HFFc6 (cell line): ENCODE data around the gene TMEM86B. TPM values are rescaled to one million over a fixed set of nuclear protein-coding genes. Genes with fewer than 3 reads are reported as not detected.

Experiments used
- DNase-seq: peaks from one replicate; pipeline ENCODE4 v3.0.0-alpha.2; 2018
- H3K27ac Mint-ChIP-seq: 2 replicates; pipeline ENCODE4 v1.8.0; 2020; ENCODE audit warnings: mild to moderate bottlenecking, mixed read lengths
- H3K27me3 Mint-ChIP-seq: 2 replicates; pipeline ENCODE4 v1.8.0; 2021; ENCODE audit warnings: mild to moderate bottlenecking, moderate library complexity, mixed read lengths; ENCODE audit not compliant: insufficient read depth
- H3K36me3 Mint-ChIP-seq: 2 replicates; pipeline ENCODE4 v1.8.0; 2021; ENCODE audit warnings: low read depth, mixed read lengths
- H3K4me1 Mint-ChIP-seq: 2 replicates; pipeline ENCODE4 v1.8.0; 2020; ENCODE audit warnings: low read depth, mixed read lengths
- H3K4me3 Mint-ChIP-seq: 2 replicates; pipeline ENCODE4 v1.8.0; 2020; ENCODE audit warnings: mild to moderate bottlenecking, moderate library complexity, mixed read lengths
- H3K9me3 Mint-ChIP-seq: 2 replicates; pipeline ENCODE4 v1.8.0; 2020; ENCODE audit warnings: mild to moderate bottlenecking, mixed read lengths
- microRNA-seq: library from miRNA; unstranded; fragments of <30 nt; microRNA quantifications from one replicate; pipeline ENCODE4, GENCODE V29; 2019
- total RNA-seq, 6 experiments: library from RNA; stranded (reverse); fragmentation: NEBNext Ultra II Directional; extraction: Animal tissue kit (Norgen Biotek cat#: 25700); gene quantifications; 2 replicates in 1 of 6; 3 replicates in 5 of 6; pipeline ENCODE4 v1.2.3, GENCODE V29; 2021
- TF ChIP-seq, protein P1 (sequence below): fragments of 200-600 bp; sonication (generic); IDR thresholded peaks from 2 replicates; pipeline ENCODE4 v1.5.0; 2021; ENCODE audit warnings: antibody characterized with exemption, mild to moderate bottlenecking

Gene TMEM86B
- total RNA-seq, 6 experiments from 2014 or later: 1.8 to 2.7 (median 2.0) TPM

DNA sequence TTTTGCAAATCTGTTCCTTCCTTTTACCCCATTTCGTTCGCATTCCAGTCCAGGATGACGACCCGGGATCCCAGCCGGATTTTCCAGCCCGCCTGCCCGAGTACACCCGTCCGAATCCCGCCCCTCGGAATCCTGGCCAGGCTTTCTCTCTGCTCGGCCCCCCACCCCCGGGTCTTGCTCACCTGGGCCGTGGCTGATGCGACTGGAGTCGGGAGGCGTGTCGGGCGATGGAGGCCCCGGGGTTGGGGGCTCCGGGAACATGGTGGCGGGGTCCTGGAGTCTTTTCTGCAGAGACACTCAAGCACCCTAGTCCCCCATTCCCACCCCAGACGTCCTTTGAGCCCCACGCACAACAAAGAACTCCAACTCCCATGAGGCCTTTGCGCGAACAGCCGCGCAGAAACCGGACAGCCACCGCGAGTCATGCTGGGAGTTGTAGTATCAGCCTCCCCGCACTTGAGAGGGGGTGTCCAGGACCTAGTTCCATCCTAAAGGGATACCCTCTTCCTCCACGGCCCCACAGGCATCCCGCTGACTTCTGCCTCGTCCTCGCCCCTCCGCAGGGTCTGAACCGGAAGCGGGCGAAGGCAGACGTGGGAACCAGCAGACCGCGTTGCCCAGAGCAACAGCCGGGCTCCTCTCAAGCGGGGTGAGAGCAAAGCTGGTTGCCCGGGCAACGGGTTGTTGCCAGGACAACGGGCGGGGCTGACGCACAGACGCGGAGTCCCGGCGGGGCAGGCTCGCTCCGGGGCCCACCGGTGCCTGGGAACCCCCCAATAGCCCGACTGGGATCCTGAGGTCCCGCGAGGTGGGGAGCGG lies 49.6 kb downstream of the TMEM86B start:
- Mint-ChIP-seq H3K4me3 (peak overlapping the region; percentile 83), H3K36me3 (peaks cover 4% of the 10 kb centered on the region; the same call in 1 of the 2 replicates), H3K9me3 (no peaks in the 10 kb centered on the region), H3K27ac (peak overlapping the region; percentile 94), H3K4me1 (peaks cover 32% of the 10 kb centered on the region), H3K27me3 (peaks cover 13% of the 10 kb centered on the region)
- DNase-seq: peak; percentile 86
- TF ChIP-seq, protein P1, sequence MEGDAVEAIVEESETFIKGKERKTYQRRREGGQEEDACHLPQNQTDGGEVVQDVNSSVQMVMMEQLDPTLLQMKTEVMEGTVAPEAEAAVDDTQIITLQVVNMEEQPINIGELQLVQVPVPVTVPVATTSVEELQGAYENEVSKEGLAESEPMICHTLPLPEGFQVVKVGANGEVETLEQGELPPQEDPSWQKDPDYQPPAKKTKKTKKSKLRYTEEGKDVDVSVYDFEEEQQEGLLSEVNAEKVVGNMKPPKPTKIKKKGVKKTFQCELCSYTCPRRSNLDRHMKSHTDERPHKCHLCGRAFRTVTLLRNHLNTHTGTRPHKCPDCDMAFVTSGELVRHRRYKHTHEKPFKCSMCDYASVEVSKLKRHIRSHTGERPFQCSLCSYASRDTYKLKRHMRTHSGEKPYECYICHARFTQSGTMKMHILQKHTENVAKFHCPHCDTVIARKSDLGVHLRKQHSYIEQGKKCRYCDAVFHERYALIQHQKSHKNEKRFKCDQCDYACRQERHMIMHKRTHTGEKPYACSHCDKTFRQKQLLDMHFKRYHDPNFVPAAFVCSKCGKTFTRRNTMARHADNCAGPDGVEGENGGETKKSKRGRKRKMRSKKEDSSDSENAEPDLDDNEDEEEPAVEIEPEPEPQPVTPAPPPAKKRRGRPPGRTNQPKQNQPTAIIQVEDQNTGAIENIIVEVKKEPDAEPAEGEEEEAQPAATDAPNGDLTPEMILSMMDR: no peak

Small RNAs within 50 kb of the gene (microRNA-seq; reads per million reads assigned to microRNA genes)
- gene MIR6802 (not detected), gene MIR6803 (10.8 reads per million, percentile 12 among the genes with 10 or more reads in this experiment), gene MIR6804 (9.3 reads per million, percentile 7 among the genes with 10 or more reads in this experiment)

Other genes starting within 250 kb of the TMEM86B start
- not detected for gene GP6, start 190.5 kb downstream of the TMEM86B start, total RNA-seq
- gene RDH13, start 165.6 kb downstream of the TMEM86B start, total RNA-seq: 1 to 10 TPM; 2.4 to 3.3 (median 2.8) TPM
- under 1 TPM in 5 of 6 experiments, not detected in 1; 0.55 to 0.94 (median 0.64) TPM for gene EPS8L1, start 152.9 kb downstream of the TMEM86B start, total RNA-seq
- gene PPP1R12C, start 111.1 kb downstream of the TMEM86B start, total RNA-seq: 10 to 100 TPM; 82.7 to 96.0 (median 91.9) TPM
- 1 to 10 TPM; 4.1 to 8.8 (median 7.3) TPM for gene TNNT1, start 79.6 kb downstream of the TMEM86B start, total RNA-seq
- not detected for gene TNNI3, start 71.0 kb downstream of the TMEM86B start, total RNA-seq
- 1 to 10 TPM in 1 of 6 experiments, under 1 TPM in 5; 0.20 to 1.1 (median 0.72) TPM for gene DNAAF3, start 62.1 kb downstream of the TMEM86B start, total RNA-seq
- gene SYT5, start 48.5 kb downstream of the TMEM86B start, total RNA-seq: 1 to 10 TPM in 1 of 6 experiments, under 1 TPM in 2, not detected in 3; 0.09 to 1.2 (median 0.38) TPM
- gene PTPRH, start 19.3 kb downstream of the TMEM86B start, total RNA-seq: 1 to 10 TPM in 1 of 6 experiments, under 1 TPM in 5; 0.45 to 1.0 (median 0.59) TPM
- gene PPP6R1, start 30.3 kb upstream of the TMEM86B start, total RNA-seq: 10 to 100 TPM; 85.8 to 93.7 (median 88.9) TPM
- 10 to 100 TPM; 37.5 to 43.1 (median 42.5) TPM for gene HSPBP1, start 51.3 kb upstream of the TMEM86B start, total RNA-seq
- 10 to 100 TPM; 10.9 to 12.0 (median 11.3) TPM for gene BRSK1, start 55.2 kb upstream of the TMEM86B start, total RNA-seq
- gene TMEM150B, start 96.6 kb upstream of the TMEM86B start, total RNA-seq: not detected
- 1 to 10 TPM; 3.8 to 6.2 (median 4.4) TPM for gene KMT5C, start 111.1 kb upstream of the TMEM86B start, total RNA-seq
- gene COX6B2, start 126.0 kb upstream of the TMEM86B start, total RNA-seq: not detected
- under 1 TPM in 1 of 6 experiments, not detected in 5; 0.05 TPM for gene GARIN5B, start 134.5 kb upstream of the TMEM86B start, total RNA-seq
- gene IL11, start 141.7 kb upstream of the TMEM86B start, total RNA-seq: 10 to 100 TPM; 22.2 to 43.4 (median 36.1) TPM
- gene TMEM190, start 148.1 kb upstream of the TMEM86B start, total RNA-seq: 1 to 10 TPM in 1 of 6 experiments, under 1 TPM in 2, not detected in 3; 0.33 to 1.1 (median 0.61) TPM
- gene TMEM238, start 155.5 kb upstream of the TMEM86B start, total RNA-seq: 1 to 10 TPM in 2 of 6 experiments, under 1 TPM in 4; 0.26 to 2.4 (median 0.64) TPM
- gene RPL28, start 157.2 kb upstream of the TMEM86B start, total RNA-seq: 1,000 to 10,000 TPM; 2,082 to 2,537 (median 2,362) TPM
- 100 to 1,000 TPM; 181 to 356 (median 309) TPM for gene UBE2S, start 179.0 kb upstream of the TMEM86B start, total RNA-seq
- not detected for gene SHISA7, start 214.5 kb upstream of the TMEM86B start, total RNA-seq
- gene ISOC2, start 232.9 kb upstream of the TMEM86B start, total RNA-seq: 10 to 100 TPM; 60.1 to 81.4 (median 66.8) TPM
- gene C19orf85, start 236.0 kb upstream of the TMEM86B start, total RNA-seq: not detected
- 10 to 100 TPM in 2 of 6 experiments, 1 to 10 TPM in 4; 8.6 to 11.3 (median 9.5) TPM for gene ZNF628, start 247.9 kb upstream of the TMEM86B start, total RNA-seq